ENCODE data around the gene XXYLT1. TPM values are rescaled to one million over a fixed set of nuclear protein-coding genes. Genes with fewer than 3 reads are reported as not detected.

Gene XXYLT1
- total RNA-seq, 1 experiment from 2014 or later = 25.5 TPM

DNA sequence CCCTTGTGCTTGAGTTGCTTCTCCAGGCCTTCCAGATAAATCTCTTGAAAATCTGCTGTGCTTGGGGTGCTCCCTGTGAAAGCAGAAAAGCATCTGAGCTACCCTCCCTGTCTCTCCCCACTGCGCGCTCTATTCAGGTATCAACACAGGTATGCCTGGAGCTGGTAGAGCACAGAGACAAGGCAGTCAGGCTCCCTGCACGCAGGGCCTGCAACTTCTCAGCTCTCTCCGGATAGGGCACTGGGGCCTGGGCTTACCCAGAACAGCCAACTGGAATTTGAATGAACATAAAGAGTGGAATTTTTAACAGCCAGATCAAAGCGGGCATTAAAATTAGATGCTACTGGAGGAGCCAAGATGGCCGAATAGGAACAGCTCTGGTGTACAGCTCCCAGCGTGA lies 183.6 kb downstream of the XXYLT1 start:
- TF ChIP-seq EZH2 (IDR thresholded peaks at IDR 0.05; ENCODE audit: low read length, unreplicated experiment) (no peak), EZH2phosphoT487 (IDR thresholded peaks at IDR 0.05; ENCODE audit: borderline replicate concordance, low read length) (no peak)
- TF ChIP-seq, protein P1, sequence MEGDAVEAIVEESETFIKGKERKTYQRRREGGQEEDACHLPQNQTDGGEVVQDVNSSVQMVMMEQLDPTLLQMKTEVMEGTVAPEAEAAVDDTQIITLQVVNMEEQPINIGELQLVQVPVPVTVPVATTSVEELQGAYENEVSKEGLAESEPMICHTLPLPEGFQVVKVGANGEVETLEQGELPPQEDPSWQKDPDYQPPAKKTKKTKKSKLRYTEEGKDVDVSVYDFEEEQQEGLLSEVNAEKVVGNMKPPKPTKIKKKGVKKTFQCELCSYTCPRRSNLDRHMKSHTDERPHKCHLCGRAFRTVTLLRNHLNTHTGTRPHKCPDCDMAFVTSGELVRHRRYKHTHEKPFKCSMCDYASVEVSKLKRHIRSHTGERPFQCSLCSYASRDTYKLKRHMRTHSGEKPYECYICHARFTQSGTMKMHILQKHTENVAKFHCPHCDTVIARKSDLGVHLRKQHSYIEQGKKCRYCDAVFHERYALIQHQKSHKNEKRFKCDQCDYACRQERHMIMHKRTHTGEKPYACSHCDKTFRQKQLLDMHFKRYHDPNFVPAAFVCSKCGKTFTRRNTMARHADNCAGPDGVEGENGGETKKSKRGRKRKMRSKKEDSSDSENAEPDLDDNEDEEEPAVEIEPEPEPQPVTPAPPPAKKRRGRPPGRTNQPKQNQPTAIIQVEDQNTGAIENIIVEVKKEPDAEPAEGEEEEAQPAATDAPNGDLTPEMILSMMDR (conservative IDR thresholded peaks at IDR 0.05; ENCODE audit: low read depth, low read length) = no peak
- Histone ChIP-seq H3K36me3 (ENCODE audit: low read depth, low read length) (no peaks in the 10 kb centered on the region), H4K20me1 (ENCODE audit: low read length) (no peaks in the 10 kb centered on the region), H3K4me2 (ENCODE audit: low read length) (no peak overlapping the region), H3K9me2 (replicated peaks; ENCODE audit: low read length) (no peaks in the 10 kb centered on the region), H3K4me3 (ENCODE audit: low read length) (no peak overlapping the region), H3K79me2 (ENCODE audit: low read length) (no peaks in the 10 kb centered on the region), H3K9ac (ENCODE audit: low read length) (no peak overlapping the region), H3K27me3 (ENCODE audit: low read length) (no peaks in the 10 kb centered on the region), H3K27ac (ENCODE audit: low read length) (no peak overlapping the region), H3F3A (ENCODE audit: low read length, unreplicated experiment) (no peaks in the 10 kb centered on the region), H3K4me1 (ENCODE audit: insufficient read depth, low read length) (no peaks in the 10 kb centered on the region), H2AFZ (ENCODE audit: low read length) (no peak overlapping the region), H3K9me3 (ENCODE audit: low read length) (no peaks in the 10 kb centered on the region)
- CTCF ChIA-PET = no interaction called here
- ATAC-seq = no peak
- intact Hi-C loops (cut with micrococcal nuclease) = no loop called here
- POLR2A ChIA-PET (ENCODE audit: unreplicated experiment) = no interaction called here
- no TSS peak for BruUV-seq (replicated peaks)
- no peak for DNase-seq

DNA sequence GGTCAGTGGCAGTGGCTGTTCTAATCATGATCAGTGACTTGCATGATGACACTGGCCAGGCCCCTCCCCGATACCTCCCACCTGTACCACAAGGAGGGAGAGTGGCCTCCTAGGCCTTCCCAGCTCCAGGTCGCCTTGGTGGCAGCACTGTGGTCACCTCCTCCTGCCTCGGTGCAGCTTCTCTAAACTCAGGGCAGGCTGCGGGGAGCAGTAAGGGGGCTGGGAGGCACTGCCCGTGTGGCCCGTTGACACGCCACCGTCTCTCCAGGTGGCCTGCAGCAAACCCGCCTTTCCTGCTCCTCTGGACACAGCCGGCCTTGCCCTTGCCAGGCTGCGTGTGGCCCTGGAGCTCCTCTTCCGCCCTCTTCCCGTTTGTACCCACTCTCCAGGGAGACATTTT lies 184.1 kb downstream of the XXYLT1 start:
- ATAC-seq (no peak), DNase-seq (no peak)
- BruUV-seq (replicated peaks) = no TSS peak
- Histone ChIP-seq H3K4me3 (ENCODE audit: low read length) (no peak overlapping the region), H3K27me3 (ENCODE audit: low read length) (no peaks in the 10 kb centered on the region), H3K79me2 (ENCODE audit: low read length) (no peaks in the 10 kb centered on the region), H3F3A (ENCODE audit: low read length, unreplicated experiment) (no peaks in the 10 kb centered on the region), H3K9me2 (replicated peaks; ENCODE audit: low read length) (no peaks in the 10 kb centered on the region), H3K36me3 (ENCODE audit: low read depth, low read length) (no peaks in the 10 kb centered on the region), H3K9ac (ENCODE audit: low read length) (no peak overlapping the region), H3K4me1 (ENCODE audit: insufficient read depth, low read length) (no peaks in the 10 kb centered on the region), H3K9me3 (ENCODE audit: low read length) (no peaks in the 10 kb centered on the region), H4K20me1 (ENCODE audit: low read length) (no peaks in the 10 kb centered on the region), H2AFZ (ENCODE audit: low read length) (no peak overlapping the region), H3K27ac (ENCODE audit: low read length) (no peak overlapping the region), H3K4me2 (ENCODE audit: low read length) (no peak overlapping the region)
- TF ChIP-seq EZH2 (IDR thresholded peaks at IDR 0.05; ENCODE audit: low read length, unreplicated experiment) (no peak), EZH2phosphoT487 (IDR thresholded peaks at IDR 0.05; ENCODE audit: borderline replicate concordance, low read length) (no peak)
- TF ChIP-seq, protein P1 (conservative IDR thresholded peaks at IDR 0.05; ENCODE audit: low read depth, low read length) = no peak
- POLR2A ChIA-PET (ENCODE audit: unreplicated experiment) = no interaction called here
- CTCF ChIA-PET = no interaction called here
- intact Hi-C loops (cut with micrococcal nuclease) = no loop called here

DNA sequence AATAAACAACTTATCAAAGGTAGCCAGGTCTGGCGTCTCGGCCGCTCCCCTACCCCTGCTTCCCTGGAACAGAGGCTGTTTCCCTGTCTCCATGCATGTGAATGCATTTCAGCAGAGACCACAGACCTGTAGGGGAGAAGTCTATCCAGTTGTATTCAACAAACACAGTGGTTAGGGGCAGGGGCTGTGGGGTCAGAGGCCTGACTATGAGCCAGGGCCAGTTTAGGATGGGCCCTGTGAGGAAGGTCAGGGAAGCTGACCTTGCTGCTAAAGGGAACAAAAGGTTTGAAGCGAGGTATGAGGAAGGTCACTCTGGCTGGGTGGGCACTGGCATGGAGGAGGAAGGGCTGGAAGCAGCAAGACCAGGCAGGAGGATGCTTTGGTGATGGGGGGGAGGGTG lies 184.6 kb downstream of the XXYLT1 start:
- H3K4me1 ChIP-seq (ENCODE audit: insufficient read depth, low read length) = no peaks in the 10 kb centered on the region
- H3K27ac ChIP-seq (ENCODE audit: low read length) = no peak overlapping the region
- no TSS peak for BruUV-seq (replicated peaks)
- ATAC-seq (no peak), DNase-seq (no peak)
- no peaks in the 10 kb centered on the region for H4K20me1 ChIP-seq (ENCODE audit: low read length)
- intact Hi-C loops (cut with micrococcal nuclease) = no loop called here
- ChIA-PET POLR2A (ENCODE audit: unreplicated experiment) (no interaction called here), CTCF (no interaction called here)
- no peaks in the 10 kb centered on the region for H3K9me3 ChIP-seq (ENCODE audit: low read length)
- H3K9me2 ChIP-seq (replicated peaks; ENCODE audit: low read length) = no peaks in the 10 kb centered on the region
- TF ChIP-seq EZH2 (IDR thresholded peaks at IDR 0.05; ENCODE audit: low read length, unreplicated experiment) (no peak), EZH2phosphoT487 (IDR thresholded peaks at IDR 0.05; ENCODE audit: borderline replicate concordance, low read length) (no peak)
- TF ChIP-seq, protein P1 (conservative IDR thresholded peaks at IDR 0.05; ENCODE audit: low read depth, low read length) = no peak
- no peak overlapping the region for H3K4me3 ChIP-seq (ENCODE audit: low read length)
- no peaks in the 10 kb centered on the region for H3K79me2 ChIP-seq (ENCODE audit: low read length)
- H2AFZ ChIP-seq (ENCODE audit: low read length) = no peak overlapping the region
- no peaks in the 10 kb centered on the region for H3F3A ChIP-seq (ENCODE audit: low read length, unreplicated experiment)
- no peak overlapping the region for H3K4me2 ChIP-seq (ENCODE audit: low read length)
- H3K36me3 ChIP-seq (ENCODE audit: low read depth, low read length) = no peaks in the 10 kb centered on the region
- no peaks in the 10 kb centered on the region for H3K27me3 ChIP-seq (ENCODE audit: low read length)
- no peak overlapping the region for H3K9ac ChIP-seq (ENCODE audit: low read length)
